CD4-positive, alpha-beta T cell treated with Interleukin-17A for 4 hours (primary cell): ENCODE measurements around the gene MFF.

Experiments used
- DNase-seq: peaks from one replicate; pipeline ENCODE4 v3.0.0-alpha.2; 2020; ENCODE audit warnings: mixed read lengths

MFF gene

GRCh38 chr2:227324995-227325838 is at the start of gene MFF:
MFF (plus strand) TSS chr2:227325251; CDS start chr2:227330666, 5,415 bp downstream.
- DNase-seq: peak; percentile 93

- no peak for DNase-seq
Observed at GRCh38 chr2:227280895-227281294, 44.2 kb upstream of the MFF start.

DNA sequence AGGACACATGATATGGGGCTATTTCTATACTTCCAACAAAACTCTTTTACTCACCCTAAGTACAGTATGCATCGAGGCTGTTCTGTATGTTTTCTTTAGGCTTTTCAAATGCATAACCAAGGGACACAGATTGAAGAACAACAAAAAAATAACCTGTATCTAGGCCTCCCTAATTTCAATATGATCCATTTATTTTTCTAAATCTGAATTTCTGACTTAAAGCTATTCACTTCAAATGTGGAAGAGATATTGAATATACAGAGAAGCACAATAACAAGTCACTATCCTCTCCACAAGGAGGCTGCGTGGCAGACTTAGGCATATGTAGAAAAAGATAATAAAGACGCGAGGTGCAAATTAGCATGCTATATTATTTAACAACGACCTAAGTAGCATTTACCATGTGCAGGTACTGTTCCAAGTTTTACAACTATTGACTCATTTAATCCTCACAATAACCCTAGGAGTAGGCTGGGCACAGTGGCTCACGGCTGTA is 39.3 kb upstream of the MFF start:
- DNase-seq: no peak

DNA sequence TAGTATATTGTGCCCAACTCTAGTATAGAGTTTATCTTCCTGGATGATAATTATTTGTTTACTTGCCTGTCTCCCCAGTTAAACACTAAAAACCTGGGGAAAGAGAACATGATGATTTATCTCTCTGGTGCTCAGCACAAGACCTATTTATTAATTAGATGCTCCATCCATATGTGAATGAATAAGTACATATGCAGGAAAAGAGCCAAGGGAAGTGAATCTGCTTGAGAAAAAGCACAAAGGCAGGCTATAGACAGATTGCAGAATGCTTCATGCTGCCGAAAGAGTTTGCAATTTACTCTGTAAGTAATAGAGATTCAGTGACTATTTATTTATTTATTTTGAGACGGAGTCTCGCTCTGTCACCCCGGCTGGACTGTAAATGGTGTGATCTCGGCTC is 37.3 kb upstream of the MFF start:
- DNase-seq: no peak

DNA sequence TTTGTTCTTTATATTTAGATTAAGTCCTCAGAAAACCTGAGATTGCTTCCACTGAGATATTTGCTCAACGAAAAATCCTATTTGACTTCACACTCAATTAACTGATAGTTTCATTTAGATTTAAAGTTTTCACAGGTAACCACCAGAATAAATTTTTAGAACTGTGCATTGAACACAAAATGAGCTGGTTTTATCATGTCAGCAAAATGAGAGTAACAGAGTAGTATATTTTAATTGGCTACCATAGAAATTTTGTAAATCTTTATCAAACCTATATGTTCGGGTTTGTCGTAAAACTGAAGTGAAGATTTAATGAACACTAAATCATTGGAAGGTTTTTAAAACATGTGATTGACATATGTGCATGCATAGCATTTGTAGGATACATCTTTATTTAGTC is 32.7 kb upstream of the MFF start:
- DNase-seq: no peak

- no peak for DNase-seq
Observed at GRCh38 chr2:227293531-227293930, 31.5 kb upstream of the MFF start.

DNA sequence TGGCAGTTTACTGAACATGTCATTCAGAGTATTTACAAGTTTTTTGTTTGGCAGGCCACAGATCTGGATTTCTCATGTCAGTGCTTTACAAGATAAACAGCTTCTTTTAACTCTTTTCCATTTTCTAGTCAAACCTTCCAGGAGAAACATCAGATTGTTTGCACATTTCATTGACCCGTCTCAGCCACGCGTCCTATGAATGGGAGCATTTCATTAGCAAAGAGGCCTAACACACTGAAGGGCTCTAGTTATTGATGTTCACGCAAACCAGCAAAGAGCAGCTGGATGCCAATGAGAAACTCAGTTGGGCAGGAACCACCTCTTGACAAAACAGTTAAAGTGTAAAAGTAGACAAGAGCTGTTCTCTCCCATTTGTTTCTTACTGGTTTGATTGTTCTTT is 29.2 kb upstream of the MFF start:
- DNase-seq: no peak

DNA sequence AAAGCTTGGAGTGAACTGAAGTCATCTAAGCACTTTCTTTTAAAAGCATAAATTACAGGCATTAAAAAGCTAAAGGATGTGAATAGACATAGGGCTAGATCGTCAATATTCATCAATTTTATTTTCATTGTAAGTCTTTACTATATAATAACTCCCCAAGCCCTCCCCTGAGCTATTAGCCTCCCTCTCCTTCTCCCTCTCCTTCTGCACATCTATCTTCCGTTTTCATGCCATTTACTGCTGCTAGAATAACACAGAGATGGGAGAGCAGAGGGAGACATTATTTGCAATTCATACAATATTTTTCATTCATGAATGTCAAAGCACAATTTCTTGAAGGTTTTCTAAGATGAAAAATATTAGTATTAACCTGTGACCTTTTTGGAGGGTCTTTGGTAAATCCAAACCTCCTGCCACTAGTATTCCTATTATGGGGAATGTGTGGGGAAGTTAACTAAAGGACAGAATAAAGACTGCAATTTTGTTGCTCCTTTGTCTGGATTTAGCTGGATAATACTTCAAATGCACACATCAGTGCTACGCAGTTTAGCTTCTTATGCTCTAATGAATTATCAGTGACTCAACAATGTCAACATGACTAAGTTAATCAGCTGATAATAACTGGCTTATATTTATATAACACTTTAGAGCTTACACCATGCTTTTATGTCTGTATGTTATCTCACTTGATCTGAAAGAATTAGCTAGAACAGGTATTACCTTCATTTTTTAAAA is 28.2 kb upstream of the MFF start:
- no peak for DNase-seq

DNA sequence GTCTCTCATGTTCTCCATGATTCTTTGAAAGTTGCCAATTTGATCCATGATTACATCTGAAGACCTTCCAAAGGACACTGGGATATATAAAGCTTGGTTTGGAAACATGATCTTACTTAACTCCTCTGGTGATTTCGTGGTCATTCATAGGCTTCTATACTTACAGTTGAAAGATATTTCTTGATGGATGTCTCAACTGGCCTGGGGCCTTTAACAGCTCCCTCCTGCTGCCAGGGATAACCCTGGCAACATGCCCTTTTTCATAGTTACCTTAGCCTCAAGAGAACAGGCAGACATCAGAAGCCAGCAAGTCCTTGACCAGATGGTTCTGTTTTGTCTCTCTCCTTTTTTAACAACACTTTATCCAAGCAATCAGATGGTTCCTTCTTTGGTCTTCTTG is 23.5 kb upstream of the MFF start:
- DNase-seq: no peak

GRCh38 chr2:227308784-227309183 is 16.3 kb upstream of the MFF start:
- no peak for DNase-seq

DNA sequence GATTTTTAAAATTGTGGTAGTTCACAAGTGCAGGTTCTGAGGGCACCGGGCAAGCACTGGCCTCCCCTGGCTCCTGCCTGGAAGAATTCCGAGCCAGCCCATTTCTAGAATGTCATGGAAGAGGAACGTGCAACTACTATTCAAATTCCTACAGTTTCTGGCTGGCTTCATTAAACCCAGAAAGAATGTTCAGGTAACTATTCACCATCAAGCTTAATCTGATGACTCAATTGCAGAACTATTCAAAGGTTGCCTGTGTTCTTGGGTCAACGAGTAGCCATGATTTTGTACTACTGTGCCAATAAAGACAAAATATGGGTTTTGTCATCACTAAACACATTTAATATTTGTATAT is 14.3 kb upstream of the MFF start:
- DNase-seq: no peak

DNA sequence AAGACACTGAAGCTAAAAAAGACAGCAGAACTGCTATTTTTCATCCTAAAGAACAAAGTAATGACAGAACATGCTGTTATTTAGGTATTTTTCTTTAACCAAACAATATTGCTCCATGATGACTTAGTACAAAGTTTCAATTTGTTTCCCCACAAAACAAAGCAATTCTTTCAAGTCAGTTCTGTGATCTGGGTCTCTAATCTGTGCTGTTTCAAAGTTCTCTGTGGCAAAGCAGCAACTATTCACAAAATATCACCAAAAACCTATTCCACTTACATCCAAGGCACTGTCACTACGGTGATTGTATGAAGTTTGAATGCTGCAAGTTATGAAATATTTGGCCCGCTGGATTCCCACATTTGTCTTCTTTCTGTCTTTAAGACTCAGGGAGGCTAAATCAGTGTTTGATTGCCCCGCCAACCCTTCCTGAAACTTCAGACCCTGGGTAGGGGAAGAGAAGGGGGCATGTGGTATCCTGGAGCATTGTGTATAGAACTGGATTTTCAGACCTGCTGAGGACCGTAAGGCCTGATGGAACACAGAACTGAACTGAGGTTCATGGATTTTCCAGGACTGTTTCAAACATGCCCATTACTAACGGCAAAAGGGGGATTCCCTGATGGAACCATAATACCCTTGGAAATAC is 13.1 kb upstream of the MFF start:
- DNase-seq: no peak

- no peak for DNase-seq
Observed at GRCh38 chr2:227312579-227312978, 12.5 kb upstream of the MFF start.

GRCh38 chr2:227313310-227313709 is 11.7 kb upstream of the MFF start:
- no peak for DNase-seq

GRCh38 chr2:227317834-227318233 is 7.2 kb upstream of the MFF start:
- DNase-seq: no peak

DNA sequence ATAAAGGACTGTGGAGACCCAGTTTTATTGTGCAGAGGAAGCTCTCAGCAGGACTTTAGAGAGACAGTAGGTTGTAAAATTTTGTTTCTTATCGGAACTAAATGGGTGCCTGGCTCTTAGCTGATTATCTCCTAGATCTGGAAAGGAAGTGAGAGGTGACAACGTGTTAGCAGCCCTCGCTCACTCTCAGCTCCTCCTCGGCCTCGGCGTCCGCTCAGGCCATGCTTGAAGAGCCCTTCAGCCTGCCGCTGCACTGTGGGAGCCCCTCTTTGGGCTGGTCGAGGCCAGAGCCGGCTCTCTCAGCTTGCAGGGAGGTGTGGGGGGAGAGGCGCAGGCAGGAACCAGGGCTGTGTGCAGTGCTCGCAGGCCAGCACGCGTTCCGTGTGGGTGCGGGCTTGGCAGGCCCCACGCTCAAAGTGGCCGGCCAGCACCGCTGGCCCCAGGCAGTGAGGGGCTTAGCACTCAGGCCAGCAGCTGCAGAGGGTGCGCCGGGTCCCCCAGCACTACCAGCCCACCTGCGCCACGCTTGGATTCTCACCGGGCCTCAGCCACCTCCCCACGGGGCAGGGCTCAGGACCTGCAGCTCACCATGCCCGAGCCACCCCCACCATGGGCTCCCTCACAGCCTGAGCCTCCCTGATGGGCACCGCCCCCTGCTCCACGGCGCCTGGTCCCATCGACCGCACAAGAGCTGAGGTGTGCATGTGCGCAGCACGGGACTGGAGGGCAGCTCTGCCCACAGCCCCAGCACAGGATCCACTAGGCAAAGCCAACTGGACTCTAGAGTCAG is 4.6 kb upstream of the MFF start:
- no peak for DNase-seq

- no peak for DNase-seq
Observed at GRCh38 chr2:227322530-227323205, 2.4 kb upstream of the MFF start.

DNA sequence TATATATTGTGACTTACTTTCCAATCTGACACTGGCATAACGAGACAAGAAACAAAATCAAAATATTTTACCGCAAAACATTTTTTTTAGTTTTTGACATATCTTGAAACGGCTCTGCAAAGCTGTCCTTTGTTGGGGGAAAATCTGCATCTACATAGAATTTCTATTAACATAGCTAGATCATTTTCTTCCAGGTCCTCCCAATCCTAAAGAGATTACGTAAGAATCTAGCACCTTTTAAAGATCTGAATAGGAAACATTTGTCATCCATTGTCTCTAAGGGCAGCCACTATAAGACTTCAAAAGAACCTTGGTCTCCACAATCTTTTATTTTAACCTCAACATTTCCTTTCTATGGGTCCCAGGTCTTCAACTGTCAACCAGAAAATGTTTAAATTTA is 1.2 kb upstream of the MFF start:
- DNase-seq: no peak

DNA sequence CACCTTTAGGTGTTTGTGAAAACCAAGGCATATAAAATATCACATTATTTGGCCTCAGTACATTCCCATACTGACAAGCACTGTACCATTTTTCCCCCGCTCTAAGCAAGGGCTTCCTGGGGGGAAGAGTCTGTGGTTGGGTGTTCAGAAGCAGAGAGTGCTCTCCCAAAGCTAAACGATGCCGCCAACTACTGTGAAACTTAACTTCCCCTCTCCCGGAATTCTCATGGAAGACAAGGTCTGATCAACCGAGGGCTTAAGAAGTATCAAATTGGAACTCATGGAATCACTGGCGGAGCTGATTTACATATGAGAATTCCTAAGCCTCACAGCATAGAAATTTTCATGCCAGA is 433 bp upstream of the MFF start:
- DNase-seq: peak; percentile 20

DNA sequence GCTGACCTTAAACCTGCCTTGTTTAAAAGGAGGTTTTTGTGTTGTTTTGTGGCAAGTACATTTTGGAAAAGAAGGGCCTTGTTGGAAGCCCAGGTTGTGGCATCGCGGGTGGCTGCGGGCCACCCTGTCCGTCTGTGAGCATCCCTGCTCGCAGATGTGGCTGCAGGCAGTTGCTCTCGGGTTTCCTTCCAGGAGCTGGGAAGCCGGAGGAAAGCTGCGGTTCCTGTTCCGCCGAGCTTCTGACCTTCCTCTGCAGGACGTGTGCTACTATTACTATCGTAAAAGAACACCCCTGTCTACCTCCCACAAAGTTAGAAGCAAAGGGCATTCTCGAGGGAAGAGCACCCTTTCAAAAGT is 766 bp downstream of the MFF start:
- peak; percentile 8 for DNase-seq

DNA sequence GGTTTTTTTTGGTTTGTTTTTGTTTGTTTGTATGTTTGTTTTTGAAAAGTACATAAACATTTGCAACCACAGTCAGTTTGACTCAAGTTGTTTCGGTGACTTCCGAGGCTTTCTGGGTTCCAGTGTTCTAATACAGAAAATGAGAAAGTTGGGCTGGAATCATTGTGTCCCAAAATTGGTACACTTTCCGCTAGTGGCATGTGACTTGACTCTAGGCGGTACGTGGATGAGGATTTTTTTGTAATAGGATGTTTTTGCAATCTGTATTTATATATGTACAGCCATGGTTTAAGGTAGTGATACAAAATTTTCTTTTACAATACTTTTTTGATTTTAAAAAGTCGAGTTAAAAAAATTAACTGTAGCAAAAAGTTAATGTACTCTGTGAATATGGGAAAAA is 1.7 kb downstream of the MFF start:
- DNase-seq: no peak

- DNase-seq: no peak
Observed at GRCh38 chr2:227335713-227336112, 10.7 kb downstream of the MFF start.

DNA sequence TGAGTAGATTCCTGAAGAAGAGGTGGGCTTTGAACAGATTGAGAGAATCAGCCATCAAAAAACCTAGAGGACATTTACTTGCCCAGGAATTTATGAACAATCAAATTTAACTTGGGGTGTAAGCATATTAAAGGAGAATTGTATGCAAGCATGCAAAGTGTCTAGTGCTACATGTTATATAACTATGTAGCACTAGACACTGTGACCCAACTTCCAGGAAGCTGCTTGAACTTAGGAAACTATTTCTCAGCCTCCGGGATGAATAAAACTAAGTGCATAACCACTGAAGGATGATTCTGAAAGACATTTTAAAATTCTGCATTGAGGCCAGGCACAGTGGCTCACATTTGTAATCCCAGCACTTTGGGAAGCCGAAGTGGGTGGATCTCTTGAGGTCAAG is 12.4 kb downstream of the MFF start:
- no peak for DNase-seq
